Stimulated activated CD4-positive, alpha-beta T cell treated with anti-CD3 and anti-CD28 coated beads, Interleukin-12 subunit alpha, Interleukin-12 subunit beta, amount 100 ng/mL, for 24 hours (primary cell): ENCODE results near the gene CAPN5.
A peak's percentile ranks its signal among the peaks of the same experiment; 100 is the strongest.

Experiments used
- DNase-seq, 2 experiments: peaks; one replicate each; pipeline ENCODE4 v3.0.0-alpha.2; 2020; ENCODE audit warnings: low read depth in 2 of 2

CAPN5 gene

DNA sequence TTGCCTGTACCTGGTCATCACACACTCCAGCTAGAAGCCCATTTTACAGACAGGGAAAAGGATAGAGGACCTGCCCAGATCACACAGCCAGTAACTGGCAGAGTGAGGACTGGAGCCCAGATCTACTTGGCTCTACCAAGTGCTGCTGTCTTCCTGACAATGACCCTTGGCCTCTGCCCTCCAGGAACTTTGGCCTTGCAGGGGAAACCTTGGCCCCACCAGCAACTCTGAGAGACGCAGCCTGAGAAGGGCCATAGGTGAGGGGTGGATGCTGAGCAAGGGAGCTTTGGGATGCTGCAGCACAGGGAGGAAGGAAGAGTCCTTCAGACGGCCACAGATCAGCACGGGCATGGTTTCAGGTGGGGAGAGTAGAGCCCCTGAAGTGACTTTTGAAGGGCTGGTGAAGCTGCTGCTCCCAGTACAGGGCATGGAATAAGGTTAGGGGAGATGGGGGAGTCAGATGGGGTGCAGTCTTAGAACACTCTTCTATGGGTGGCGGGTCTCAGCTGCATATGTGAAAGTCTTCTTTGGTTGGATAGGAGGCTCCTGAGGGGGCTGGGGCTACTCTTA is 2.0 kb upstream of the CAPN5 start:
- no peak for DNase-seq

GRCh38 chr11:77065878-77066228 is 918 bp upstream of the CAPN5 start:
- no peak for DNase-seq

GRCh38 chr11:77067861-77068443 is 1.2 kb downstream of the CAPN5 start:
- no peak for DNase-seq

- DNase-seq: no peak
Measured at GRCh38 chr11:77068457-77069335, 1.9 kb downstream of the CAPN5 start.

DNA sequence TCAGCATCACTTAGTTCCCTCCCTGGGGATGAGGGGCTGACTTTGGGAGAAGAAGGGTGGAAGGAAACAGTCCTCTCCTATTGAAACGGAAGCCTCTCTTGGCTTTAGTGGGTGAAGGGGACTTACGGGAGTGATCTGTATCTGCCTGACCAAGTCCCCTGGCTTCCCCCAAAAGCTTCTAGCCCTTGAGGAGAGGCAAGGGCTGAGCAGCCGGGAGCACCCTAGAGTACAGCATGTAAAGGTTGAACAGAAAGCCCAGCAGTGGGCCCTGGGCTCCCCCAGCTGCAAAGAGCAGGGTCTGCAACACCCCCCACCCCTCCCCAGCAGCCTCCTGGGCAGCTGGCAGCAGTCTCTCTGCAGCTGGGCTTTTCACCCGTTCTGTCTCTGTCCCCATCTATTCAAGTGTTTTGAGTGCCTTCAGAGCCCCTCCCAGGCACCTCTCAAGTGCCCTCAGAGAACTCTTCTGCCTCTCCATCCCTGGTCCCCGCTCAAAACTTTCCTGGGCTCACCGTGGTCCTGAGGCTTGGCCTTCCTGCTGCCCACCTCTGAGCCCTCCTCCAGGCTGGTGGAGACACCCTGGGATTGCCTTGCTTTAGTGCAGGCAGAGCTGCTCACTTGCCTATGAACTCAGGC is 2.7 kb downstream of the CAPN5 start:
- no peak for DNase-seq

DNA sequence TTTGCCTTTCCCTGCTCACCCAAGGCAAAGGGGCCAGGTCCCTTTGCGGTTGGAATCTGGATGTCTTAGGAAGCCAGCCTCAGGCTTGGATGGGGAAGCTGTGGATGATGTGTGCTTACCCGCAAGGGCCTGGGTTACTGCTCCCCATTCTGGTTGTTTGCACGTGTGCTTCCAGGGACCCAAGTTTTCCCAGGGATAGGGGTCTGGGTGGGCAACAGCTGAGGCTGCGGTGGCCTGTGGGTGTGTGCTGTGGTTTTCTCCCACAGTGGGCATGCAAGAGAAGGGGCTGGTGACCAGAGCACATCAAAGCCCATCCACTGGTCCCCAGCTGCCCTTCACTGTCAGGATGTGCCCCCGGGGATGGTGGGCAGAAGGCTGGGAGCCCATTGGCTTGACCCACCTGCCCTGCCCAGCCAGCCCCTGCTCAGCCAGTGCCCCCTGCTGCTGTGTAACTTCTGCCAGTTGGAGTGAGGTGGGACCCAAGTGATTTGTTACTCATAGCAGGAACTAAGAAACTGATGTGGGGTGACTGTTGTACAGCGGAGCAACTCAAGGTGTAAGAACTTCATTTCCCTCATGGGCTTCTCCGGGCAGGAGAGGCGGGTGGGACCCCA is 3.3 kb downstream of the CAPN5 start:
- DNase-seq: no peak

DNA sequence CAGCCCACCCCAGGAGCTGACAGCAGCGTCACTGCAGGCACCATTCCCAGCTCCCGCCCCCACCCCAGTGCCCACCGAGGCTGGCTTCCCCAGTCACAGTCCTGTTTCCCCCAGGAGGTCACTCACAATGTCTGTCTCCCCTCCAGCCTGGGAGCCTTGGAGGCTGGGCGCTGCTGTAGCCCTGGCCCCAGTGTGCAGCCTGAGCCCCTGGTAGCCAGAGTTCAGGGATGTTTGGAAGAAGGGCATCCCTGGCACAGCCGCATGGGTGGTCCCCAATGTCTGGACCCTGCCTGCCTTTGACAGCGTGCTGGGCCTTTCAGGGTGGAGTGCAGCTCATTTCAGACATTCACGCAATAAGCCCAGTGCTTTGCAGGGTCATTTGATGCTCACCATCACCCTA is 4.3 kb downstream of the CAPN5 start:
- DNase-seq: no peak

DNA sequence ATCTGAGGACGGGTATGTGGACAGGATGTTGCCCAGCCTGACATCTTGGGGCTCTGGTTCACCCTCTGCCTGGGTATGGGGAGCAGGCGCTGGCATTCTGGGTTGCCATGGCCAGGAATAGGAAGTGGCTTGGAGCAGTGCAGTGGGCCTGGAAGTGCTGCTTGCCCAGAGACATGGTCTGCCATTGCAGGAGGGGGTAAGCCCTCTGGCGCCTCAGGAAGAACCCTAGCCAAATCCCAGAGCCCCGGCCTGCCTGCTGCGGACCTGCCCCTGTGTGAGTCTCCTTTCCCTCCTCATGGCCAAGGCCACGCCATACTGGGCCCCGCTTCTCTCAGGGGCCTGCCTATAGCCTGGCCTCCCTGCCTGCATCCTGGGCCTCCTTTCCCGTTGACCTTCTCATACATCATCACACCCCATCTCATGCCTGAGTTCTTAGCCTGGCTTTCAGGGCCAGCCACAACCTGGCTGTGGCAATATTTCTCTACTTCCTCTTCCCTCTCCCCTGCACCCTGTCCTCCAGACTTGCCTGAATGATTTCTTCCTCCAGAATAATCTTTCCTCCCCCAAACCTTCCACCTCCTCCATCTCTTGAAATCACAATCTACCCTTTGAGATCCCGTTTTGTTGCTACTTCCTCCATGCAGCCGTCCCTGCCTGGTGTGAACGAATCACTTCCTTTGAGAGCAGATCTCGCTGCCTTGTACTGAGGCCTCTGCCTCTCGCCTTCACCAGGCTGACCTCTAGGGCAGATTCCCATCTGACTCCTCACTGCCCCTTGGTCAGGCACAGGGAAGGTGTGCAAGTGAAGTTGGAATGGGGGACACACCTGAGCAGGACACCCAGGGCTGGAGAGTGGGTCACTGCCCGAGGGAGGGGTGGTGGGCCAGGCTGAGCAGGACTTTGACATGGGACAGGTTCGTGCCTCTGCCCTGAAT is 5.2 kb downstream of the CAPN5 start:
- DNase-seq: no peak

DNA sequence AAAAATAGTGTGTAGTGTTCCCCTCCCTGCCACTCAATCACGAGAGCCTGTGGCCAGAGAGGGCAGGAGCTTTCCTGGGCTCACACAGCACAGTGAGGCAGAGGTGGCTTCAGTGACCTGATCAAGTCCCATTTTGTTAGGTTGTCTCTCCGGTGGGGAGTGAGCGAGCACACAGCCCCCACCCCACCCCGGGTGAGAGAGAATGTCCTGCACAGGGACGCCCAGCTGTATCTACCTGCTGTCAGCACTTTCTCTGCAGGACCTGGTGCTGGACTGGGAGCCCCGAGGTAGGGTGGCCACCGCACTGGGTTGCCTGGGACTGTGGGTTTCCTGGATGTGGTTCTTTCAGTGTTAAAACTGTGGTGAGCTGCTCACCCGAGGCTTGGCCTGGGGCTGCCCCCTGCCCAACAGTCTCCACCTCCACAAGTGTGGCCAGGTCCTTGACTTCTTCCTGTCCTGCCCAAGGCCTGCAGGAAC is 6.1 kb downstream of the CAPN5 start:
- DNase-seq: no peak

DNA sequence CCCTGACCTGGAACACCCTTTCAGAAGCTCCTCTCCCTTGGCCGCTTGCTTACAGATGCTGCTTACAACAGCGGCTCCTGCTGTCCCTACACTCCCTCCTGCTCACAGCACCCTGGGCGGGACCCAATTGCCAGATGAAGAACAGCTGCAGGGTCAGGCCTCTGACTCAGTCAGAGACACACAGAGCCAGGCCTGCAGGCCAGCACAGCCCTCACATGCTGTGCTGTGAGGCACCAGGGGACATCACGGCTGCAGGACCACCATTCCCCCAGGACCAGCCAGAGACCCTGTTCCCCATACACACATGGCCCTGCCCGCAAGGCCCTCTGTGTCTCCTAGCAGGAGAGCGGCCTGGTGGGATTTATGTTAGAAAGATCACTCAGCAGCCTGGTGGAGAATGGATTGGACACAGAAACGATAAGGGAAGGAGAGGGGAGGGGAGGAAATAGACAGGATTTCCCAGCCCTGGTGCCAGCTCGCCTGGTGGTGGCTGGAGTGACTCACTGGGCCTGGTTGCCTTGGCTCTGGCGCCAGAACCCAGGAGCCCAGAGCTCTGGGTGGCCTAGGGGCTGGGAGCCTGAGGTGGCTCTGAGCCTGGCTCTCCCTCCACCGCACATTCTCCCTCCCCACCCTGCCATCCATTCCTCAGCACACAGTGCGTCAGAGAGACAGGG is 6.7 kb downstream of the CAPN5 start:
- no peak for DNase-seq

DNA sequence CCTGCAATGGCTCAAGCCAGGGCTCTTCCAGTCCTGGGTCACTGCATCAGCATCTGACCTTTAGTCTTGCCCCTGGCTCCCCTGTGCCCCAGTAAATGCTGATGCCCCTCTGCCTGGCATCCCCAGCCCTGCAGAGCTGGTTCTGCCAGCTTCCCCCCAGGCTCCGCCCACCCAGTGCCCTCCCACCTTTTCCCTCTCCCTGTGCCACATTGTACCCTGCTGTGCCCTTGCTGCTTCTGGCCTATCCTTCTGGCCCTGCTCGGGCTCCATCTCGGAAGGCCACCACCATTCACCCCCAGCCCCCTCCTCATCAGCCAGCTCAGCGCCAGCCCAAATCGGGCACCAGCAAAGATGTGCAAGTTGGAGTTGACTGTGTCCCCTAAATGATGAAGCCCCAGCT is 7.4 kb downstream of the CAPN5 start:
- no peak for DNase-seq

GRCh38 chr11:77074626-77075221 is 8.0 kb downstream of the CAPN5 start:
- DNase-seq: no peak

DNA sequence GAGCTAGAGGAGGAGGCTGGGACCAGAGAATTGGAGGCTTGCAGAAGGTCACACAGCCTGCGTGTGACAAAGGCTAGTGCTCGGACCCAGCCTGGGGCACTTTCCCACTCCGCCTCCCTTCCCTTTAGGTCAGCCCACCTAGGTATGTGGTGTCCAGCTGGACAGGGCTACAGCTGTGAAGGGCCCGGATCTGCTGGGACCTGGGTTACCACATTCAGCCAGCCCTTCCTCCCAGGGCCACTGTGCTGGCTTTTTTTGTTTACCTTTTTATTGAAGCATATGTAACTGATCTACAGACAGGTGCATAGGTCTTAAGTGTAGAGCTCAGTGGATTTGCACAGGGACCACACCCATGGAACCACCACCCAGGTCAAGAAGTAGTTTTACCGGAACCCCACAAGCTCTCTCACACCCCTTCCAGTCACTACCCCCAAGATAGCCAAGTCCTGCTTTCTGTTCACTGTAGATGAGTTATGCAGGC is 8.7 kb downstream of the CAPN5 start:
- no peak for DNase-seq

DNA sequence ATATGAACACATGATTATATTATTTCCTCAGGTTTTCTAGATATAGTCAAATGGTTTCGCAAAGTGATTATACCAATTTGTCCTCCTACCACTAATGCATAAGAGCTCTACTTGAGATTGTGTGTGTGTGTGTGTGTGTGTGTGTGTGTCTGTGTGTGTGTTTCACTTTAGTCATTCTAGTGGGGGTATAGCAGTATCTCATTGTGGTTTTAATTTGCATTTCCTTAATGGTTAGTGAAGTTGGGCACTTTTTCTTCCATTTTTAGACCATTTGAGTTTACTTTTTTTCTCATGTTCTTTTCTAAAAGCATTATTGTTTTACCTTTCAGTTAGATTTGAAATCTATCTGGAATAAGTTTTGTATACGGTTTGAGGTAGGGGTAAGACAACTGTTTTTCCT is 12.9 kb downstream of the CAPN5 start:
- no peak for DNase-seq

DNA sequence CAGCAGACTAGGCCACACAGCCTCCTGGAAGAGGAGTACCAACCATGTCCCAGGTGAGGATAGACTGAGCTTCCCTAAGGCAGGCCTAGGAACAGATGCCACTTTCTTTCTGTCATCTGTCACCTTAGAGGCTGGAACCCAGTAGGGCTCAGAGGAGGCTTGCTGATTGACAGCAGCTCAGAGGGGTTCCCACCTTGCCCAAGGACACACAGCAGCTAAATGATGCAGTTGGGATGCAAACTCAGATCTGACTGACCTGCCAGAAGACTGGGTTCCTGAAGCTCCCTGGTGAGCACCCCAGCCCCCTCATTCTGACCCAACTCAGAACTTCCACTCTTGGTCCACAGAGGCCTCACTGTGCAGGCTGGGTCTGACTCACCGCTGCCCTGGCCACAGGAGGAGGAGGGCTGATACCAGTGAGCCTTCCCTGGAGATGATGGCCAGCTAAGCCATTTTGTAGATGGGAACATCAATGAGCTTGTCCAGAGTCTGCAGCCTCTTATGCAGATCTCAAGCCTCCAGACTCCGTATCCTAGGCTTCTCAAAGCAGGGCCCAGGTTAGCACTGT is 14.0 kb downstream of the CAPN5 start:
- no peak for DNase-seq

DNA sequence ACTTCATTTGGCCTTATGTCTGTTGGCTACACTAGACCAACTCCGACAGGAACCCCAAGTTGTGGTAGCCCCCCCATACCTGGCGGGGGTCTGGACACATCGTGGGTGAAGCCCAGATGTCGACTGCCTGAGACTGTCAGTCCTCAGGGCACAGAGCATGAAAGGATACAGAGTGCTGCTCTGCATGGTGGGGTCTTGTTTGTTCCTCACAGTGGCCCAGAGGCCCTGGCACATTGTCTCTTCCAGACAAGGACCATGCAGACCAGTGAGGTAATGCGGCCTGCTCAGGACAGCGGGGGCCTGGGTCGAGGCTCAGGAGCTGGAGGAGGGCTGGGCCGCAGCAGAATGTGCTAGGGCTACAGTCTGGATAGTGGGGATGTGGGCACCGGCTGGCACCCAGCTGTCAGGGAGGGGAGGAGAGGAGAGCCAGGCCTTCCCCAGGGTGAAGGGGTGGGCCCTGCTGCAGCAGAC is 14.6 kb downstream of the CAPN5 start:
- DNase-seq: no peak

DNA sequence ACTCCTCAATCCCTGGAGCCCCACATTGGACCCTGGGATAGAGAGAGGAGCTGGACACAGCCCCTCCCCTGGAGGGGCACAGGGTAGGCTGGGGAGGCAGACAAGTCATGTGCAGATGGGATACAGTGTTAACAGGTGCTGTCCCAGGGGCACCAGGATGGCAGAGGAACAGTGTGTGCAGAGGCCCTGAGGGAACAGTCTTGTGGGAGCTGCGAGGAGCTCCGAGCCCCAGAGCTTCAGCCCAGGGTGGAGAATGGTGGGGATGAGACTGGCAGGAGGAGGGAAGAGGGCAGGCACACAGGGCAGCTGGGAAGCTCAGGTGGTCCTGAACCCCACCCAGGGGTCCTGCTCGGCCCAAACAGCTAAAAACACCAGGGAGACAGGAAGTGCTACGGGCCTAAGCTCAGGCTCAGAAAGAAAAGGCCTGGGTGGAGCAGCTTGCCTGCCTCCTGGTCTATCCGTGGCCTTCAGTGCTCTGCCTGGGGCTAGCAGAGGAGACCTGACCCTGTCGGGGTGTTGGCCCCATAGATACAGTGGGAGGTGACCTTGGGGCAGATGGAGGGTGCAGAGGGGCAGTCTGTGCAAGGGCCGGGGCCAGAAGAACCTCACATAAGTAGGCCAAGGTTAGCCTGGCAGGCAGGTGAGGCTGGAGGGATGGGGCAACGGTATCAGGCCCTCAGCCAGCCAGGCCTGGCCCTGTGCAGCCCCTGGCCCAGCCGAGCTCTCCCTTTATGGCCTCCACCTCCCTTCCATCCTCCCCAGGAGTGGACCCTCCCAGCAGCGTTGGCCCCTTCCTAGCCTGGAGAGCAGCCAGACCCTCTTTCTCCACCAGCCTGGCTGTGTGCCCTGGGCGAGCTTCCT is 15.4 kb downstream of the CAPN5 start:
- DNase-seq: no peak

GRCh38 chr11:77082838-77083565 is 16.2 kb downstream of the CAPN5 start:
- DNase-seq: peak in 1 of 2 experiments; percentile 20
